ENCODE data around the gene SELPLG. TPM values are rescaled to one million over a fixed set of nuclear protein-coding genes. Genes with fewer than 3 reads are reported as not detected.

The SELPLG gene
- total and polyA plus RNA-seq, 2 experiments from 2014 or later = 0.37 to 1.5 TPM

GRCh38 chr12:108586306-108586705 is 47.4 kb downstream of the SELPLG start:
- 94% methylated on average over 11 of the region's 11 CpGs for WGBS (ENCODE audit: low lambda C conversion rate, missing lambda C conversion rate)
- no peak overlapping the region for H3K4me3 ChIP-seq
- H3K9me2 ChIP-seq (replicated peaks; ENCODE audit: insufficient read depth) = no peaks in the 10 kb centered on the region
- no peaks in the 10 kb centered on the region for H3K36me3 ChIP-seq (replicated peaks; ENCODE audit: insufficient read depth, low read depth)
- H3K4me1 ChIP-seq (ENCODE audit: insufficient read depth) = peaks cover 37% of the 10 kb centered on the region
- H2AFZ ChIP-seq = no peak overlapping the region
- no peak overlapping the region for H3K27ac ChIP-seq
- no peaks in the 10 kb centered on the region for H3K27me3 ChIP-seq
- H3K9me3 ChIP-seq (ENCODE audit: low read depth) = no peaks in the 10 kb centered on the region
- H3K79me2 ChIP-seq = no peaks in the 10 kb centered on the region
- H3K4me2 ChIP-seq = no peak overlapping the region
- no peak for DNase-seq (ENCODE audit: low spot score)
- H4K20me1 ChIP-seq (ENCODE audit: insufficient read depth, poor library complexity, severe bottlenecking) = no peaks in the 10 kb centered on the region
- TF ChIP-seq EZH2 (IDR thresholded peaks at IDR 0.05; ENCODE audit: borderline replicate concordance) (no peak), EZH2phosphoT487 (IDR thresholded peaks at IDR 0.05; ENCODE audit: low read depth, severe bottlenecking, unreplicated experiment) (no peak), CTCF (IDR thresholded peaks at IDR 0.05; ENCODE audit: poor library complexity) (no peak)

GRCh38 chr12:108585864-108586263 is 47.8 kb downstream of the SELPLG start:
- 72% methylated on average over 4 of the region's 4 CpGs for WGBS (ENCODE audit: low lambda C conversion rate, missing lambda C conversion rate)
- Histone ChIP-seq H3K27me3 (no peaks in the 10 kb centered on the region), H3K4me1 (ENCODE audit: insufficient read depth) (peaks cover 39% of the 10 kb centered on the region), H3K27ac (no peak overlapping the region), H3K36me3 (replicated peaks; ENCODE audit: insufficient read depth, low read depth) (no peaks in the 10 kb centered on the region), H2AFZ (no peak overlapping the region), H3K9me2 (replicated peaks; ENCODE audit: insufficient read depth) (no peaks in the 10 kb centered on the region), H3K4me3 (no peak overlapping the region), H4K20me1 (ENCODE audit: insufficient read depth, poor library complexity, severe bottlenecking) (no peaks in the 10 kb centered on the region), H3K79me2 (no peaks in the 10 kb centered on the region), H3K9me3 (ENCODE audit: low read depth) (no peaks in the 10 kb centered on the region), H3K4me2 (no peak overlapping the region)
- TF ChIP-seq CTCF (IDR thresholded peaks at IDR 0.05; ENCODE audit: poor library complexity) (no peak), EZH2 (IDR thresholded peaks at IDR 0.05; ENCODE audit: borderline replicate concordance) (no peak), EZH2phosphoT487 (IDR thresholded peaks at IDR 0.05; ENCODE audit: low read depth, severe bottlenecking, unreplicated experiment) (no peak)
- no peak for DNase-seq (ENCODE audit: low spot score)

- H4K20me1 ChIP-seq (ENCODE audit: insufficient read depth, poor library complexity, severe bottlenecking) = no peaks in the 10 kb centered on the region
- H3K79me2 ChIP-seq = no peaks in the 10 kb centered on the region
- no peaks in the 10 kb centered on the region for H3K9me3 ChIP-seq (ENCODE audit: low read depth)
- H2AFZ ChIP-seq = no peak overlapping the region
- H3K36me3 ChIP-seq (replicated peaks; ENCODE audit: insufficient read depth, low read depth) = no peaks in the 10 kb centered on the region
- no peaks in the 10 kb centered on the region for H3K27me3 ChIP-seq
- no peak overlapping the region for H3K4me2 ChIP-seq
- peaks cover 40% of the 10 kb centered on the region for H3K4me1 ChIP-seq (ENCODE audit: insufficient read depth)
- no peaks in the 10 kb centered on the region for H3K9me2 ChIP-seq (replicated peaks; ENCODE audit: insufficient read depth)
- no peak for TF ChIP-seq EZH2phosphoT487 (IDR thresholded peaks at IDR 0.05; ENCODE audit: low read depth, severe bottlenecking, unreplicated experiment)
- no peak for TF ChIP-seq EZH2 (IDR thresholded peaks at IDR 0.05; ENCODE audit: borderline replicate concordance)
- no peak for TF ChIP-seq CTCF (IDR thresholded peaks at IDR 0.05; ENCODE audit: poor library complexity)
- WGBS (ENCODE audit: low lambda C conversion rate, missing lambda C conversion rate) = 89% methylated on average over 3 of the region's 3 CpGs
- DNase-seq (ENCODE audit: low spot score) = no peak
- H3K27ac ChIP-seq = peak overlapping the region; percentile 45
- H3K4me3 ChIP-seq = no peak overlapping the region
These were observed 49.1 kb downstream of the SELPLG start for GRCh38 chr12:108584456-108585065.

Data from hepatocyte (in vitro differentiated cells).